RCC 7860 (cell line): ENCODE data around the gene NDUFB1.

Experiments
- DNase-seq: peaks from one replicate; pipeline ENCODE4 v3.0.0-alpha.2; 2015; ENCODE audit warnings: low spot score
- FAIRE-seq: peaks from 2 replicates; lab custom pipeline; 2012; peaks lifted over from hg19 to GRCh38; lab: Jason Lieb, UNC

NDUFB1 gene

DNA sequence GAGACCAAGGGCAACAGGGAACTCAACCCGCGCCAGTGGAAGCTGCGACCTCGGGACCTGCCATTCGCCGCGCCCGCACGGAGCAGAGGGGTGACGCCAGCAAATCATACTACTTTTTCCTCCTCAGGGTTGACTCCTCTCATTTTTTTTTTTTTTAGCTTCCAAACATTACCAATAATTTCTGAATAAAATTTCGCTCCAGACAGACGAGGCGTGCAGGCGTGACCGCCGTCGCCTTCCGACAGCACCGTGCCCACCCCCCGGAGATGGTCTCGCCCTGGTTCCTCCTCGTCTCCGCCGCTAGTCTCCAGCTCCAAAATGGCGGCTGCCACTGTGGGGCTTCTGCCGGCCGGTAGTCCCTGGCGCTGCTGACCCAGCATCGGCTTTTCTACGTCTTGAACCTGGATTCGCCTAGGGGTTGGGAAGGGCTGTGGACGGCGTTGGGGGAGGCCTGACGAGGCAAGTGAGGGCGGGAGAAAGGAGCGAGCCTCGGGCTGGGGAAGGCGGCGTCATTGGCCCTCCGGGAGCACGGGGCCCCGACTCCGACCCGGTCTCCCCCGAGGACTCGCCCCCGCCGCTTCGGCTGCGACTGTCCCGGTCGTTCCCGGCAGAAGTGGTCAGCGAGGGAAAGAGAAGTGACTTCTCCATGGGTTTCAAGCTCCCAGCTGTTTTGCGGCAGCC, at the start of gene NDUFB1, which contains the start of gene CPSF2:
Gene NDUFB1, minus strand, starts transcription at position 37 of the 681 bp plus-strand sequence. CDS start 4,069 bp downstream, outside the sequence.
Gene CPSF2, plus strand, starts transcription at position 300 of the 681 bp plus-strand sequence. CDS start 9,016 bp downstream, outside the sequence.
- DNase-seq (peak; percentile 40), FAIRE-seq (no peak)

DNA sequence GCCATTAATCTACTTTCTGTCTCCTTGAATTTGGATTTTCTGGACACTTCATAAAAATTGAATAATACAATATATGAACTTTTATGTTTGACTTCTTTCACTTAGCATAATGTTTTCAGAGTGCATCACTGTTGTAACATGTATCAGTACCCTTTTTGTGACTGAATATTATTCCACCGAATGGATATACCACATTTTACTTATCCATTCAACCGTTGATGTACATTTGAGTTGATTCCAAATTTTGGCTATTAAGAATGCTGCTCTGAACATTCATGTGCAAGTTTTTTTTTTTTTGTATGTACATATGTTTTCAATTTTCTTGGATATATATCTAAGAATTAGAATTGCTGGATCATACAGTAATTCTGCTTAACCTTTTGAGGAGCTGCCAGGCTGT, 43.5 kb upstream of the NDUFB1 start:
- DNase-seq (no peak), FAIRE-seq (no peak)

DNA sequence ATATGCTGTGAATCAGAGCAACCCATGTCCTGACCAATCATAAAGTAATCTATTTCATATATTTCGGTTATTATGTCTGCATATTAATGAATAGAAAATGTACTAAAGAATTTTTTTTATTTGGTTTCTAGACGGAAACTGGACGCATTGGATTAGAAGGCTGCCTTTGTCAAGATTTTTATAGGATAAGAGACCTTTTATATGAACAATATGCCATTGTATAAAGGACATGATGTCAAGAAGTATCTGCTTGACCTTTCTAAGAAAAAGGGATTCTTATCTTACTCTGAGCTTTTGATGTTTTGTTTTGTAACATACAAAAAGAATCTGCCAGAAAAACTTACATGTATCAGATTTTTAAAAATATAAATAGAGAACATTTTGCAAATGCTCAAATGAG, 40.0 kb upstream of the NDUFB1 start:
- FAIRE-seq (no peak), DNase-seq (no peak)

DNA sequence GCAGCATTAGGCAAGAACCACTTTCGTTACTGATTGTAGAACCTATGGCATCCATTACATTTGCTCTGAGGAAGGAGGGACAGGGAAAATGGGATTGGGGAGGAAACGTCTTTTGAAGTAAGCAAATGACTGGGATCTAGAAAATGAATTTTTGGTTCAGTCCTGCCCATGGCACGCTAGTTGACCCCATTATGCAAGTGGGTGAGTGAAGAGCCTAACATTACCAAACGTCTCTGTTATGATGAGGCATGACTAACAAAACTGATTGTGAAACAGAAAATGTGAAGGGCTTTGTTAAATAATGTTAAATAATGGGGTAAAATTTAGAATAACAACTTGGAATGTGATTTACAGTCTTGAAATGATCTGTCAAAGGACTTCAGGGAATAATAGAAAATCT, 39.1 kb upstream of the NDUFB1 start:
- FAIRE-seq (no peak), DNase-seq (no peak)

DNA sequence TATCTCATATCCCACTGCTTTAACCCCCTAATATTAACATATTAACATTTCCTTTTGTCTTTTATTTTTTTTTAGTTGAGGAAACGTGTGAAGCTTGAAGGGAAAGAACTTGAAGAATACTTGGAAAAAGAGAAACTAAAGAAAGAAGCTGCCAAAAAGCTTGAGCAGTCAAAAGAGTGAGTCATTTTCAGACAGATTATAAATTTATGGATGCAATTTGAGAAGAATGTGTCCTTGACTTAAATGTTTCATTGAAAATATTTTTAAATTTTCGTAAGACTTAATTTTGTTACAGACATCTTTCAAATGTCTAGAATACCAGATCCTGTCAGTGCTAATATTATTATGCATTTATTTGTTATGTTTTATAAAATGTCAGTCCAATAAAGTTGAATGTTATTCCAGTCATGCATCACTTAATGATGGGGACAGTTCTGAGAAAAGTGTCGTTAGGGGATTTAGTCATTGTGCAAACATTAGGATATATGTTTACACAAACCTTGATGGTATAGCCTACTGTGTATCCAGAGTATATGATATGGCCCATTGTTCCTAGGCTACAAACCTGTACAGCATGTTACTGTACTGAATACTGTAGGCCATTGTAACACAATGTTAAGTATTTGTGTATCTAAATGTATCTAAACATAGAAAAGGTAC, 32.9 kb upstream of the NDUFB1 start:
- DNase-seq (no peak), FAIRE-seq (no peak)

DNA sequence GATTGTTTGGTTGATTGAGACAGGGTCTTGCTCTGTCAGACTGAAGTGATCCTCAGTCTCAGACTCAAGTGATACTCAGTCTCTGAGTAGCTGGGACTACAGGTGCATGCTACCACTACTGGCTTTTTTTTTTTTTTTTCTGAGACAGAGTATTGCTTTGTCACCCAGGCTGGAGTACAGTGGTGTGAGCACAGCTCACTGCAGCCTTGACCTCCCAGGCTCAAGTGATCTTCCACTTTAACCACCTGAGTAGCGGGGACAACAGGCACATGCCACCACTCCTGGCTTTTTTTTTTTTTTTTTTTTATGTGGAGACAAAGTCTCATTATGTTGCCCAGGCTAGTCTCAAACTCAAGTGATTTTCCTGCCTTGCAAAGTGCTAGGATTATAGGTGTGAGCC, 32.1 kb upstream of the NDUFB1 start:
- no peak for DNase-seq
- no peak for FAIRE-seq

DNA sequence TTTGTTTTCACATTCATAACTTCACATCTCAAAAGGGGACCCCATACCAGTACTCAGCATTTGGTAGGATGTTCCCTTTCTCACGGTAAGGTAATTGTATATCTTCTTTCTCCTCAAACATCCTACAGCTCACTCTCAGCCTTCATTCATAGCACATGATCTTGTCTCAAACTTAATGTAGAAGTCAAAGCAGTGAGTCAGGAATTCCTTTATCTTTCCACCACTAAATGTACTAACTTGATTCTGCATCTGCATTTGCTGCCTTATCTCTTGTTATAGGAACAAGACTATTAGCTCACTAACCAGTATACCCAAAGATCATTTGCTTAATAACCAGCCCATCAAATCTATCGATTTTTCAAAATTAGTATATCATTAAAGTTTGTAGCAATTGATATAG, 23.2 kb upstream of the NDUFB1 start:
- DNase-seq (no peak), FAIRE-seq (no peak)

DNA sequence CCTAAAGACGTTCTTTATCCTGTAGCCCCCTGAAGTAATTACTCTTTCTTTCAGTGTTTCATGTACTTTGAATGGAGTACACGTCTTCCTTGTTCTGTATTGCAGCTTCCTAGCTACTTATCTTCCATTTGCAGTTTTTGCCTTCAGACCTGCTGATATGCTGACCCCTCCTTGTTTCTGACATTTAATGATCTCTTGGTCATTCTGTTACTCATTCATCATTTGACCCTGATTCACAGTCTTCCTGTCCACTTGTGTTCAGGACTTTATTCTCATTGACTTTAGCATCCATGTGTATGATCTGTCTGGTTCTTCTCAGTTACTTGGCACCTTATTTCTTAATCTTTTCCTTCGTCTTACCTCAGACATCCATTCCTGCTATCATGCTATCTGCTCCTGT, 22.5 kb upstream of the NDUFB1 start:
- FAIRE-seq (no peak), DNase-seq (no peak)

DNA sequence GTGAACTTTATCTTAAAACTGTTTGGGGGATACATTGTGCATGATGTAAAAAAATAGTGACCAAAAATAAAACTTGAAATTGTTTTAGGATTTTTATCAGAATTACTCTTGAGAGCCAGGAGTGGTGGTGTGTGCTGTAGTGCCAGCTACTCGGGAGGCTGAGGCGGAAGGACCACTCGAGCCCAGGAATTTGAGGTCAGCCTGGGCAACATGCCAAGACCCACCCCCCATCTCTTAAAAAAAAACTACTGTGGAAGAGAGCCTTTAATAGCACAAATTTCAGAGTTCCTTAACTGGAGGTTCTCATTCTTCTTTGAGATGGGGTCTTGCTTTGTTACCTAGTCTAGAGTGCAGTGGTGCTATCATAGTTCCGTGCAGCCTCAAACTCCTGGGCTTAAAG, 21.8 kb upstream of the NDUFB1 start:
- FAIRE-seq (no peak), DNase-seq (no peak)

DNA sequence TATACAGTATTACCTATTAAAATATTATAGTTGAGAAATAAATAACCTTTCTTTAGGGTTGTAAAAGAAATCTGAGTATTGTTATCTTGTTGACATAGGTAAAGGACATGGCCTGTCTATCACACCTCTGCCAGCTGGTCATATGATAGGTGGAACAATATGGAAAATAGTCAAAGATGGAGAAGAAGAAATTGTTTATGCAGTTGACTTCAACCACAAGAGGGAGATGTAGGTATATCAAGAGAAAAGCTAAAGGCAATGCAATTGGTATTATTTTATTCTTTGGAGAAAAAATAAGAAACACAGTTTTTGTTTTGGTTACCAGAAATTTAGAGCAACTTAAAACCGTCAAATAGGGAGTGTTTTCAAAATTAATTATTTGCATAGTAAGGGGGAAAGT, 13.8 kb upstream of the NDUFB1 start:
- no peak for FAIRE-seq

DNA sequence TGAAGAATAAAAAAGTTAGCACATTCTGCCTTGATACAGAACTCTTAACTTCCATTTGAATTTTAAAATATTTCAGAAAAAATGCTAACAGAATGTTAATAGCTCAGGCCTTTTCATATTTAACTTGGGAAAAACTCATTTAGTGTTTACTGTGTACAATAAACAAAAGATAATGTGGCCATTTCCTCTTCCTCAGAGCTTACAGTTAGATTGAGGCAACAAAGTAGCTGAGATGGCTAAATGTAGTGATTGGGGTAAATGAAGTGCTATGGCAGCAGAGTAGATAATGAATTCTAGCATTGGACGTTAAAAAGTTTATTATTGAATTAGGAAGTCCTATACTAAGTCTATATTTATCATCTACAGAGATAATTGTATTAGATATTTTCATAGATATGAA, 12.9 kb upstream of the NDUFB1 start:
- no peak for FAIRE-seq
- no peak for DNase-seq

More for the DNA sequence above, 13.8 kb upstream of the NDUFB1 start:
- DNase-seq = no peak

DNA sequence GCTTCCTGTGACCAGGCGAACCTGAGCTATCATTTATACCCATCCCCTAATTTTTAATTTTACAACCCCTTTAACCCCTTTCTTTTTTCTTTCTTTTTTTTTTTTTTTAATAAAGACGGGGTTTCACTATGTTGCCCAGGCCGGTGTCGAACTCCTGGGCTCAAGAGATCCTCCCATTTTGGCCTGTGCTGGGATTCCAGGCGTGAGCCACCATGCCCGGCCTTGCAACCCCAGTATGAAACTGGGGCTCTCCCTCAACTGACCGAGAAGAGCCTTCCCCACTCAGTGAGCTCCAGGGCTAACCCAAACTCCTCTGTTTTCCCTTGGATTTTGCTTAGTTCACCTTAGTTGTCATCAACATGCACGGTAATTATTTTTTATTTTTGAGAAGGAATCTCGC, 1.3 kb upstream of the NDUFB1 start:
- DNase-seq (no peak), FAIRE-seq (no peak)

DNA sequence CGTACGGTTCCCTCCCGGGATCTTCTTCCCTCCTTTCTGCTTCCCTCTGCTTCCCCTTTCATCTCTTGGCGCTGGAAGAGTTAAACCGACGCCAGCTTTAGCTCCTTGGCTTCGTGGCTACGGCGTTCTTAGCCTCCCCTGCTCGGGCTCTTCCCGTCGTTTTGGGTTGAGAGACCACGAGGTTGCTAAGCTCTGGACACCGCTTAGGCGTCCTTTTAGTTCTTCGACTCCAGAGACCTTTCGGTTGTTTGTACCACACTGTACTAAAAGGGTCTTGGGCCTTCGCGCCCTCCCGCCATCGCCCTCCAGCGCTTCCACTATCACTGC, 808 bp upstream of the NDUFB1 start:
- DNase-seq (no peak), FAIRE-seq (no peak)

DNA sequence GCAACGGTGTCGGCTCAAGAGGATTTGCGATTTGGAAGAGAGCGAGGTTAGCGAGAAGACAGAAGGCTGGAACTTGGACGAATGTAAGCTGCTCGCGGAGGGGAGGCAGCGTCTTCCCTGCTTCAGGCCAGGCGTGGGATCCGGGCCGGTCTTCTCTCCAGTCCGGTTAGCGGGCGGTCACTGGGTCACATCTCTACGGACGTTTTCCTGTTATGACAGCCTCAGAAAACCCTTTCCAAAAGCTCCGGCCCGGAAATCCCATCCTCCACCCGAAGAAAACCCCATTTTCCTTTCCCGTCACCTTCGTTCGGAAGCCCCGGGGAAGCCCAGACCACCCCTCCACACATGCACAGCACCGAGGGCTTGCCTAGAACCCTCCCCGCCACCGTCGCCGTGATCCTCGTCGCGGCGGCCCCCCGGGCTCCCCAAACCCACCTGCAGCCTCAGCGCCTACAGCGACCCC, 268 bp downstream of the NDUFB1 start:
- FAIRE-seq = no peak
- no peak for DNase-seq

DNA sequence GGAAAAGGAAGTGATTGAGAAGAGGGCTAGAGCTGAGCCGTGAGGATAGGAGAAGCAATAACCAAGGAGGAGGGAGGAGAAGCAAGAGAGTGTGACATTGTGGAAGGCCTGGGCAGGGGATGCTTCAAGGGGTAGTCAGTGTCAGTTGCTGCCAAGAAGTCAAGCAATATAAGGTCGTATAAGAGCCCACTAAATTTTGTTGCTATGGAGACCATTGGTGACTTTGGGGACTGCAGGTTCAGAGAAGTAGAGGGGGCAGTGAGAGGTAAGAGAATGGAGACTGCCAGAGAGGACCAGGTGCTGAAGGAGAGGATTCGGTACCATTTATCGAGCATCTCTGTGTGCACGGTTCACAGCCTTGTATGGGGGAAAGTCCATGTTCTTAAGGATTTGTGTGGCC, 12.0 kb downstream of the NDUFB1 start:
- DNase-seq = no peak
- no peak for FAIRE-seq

DNA sequence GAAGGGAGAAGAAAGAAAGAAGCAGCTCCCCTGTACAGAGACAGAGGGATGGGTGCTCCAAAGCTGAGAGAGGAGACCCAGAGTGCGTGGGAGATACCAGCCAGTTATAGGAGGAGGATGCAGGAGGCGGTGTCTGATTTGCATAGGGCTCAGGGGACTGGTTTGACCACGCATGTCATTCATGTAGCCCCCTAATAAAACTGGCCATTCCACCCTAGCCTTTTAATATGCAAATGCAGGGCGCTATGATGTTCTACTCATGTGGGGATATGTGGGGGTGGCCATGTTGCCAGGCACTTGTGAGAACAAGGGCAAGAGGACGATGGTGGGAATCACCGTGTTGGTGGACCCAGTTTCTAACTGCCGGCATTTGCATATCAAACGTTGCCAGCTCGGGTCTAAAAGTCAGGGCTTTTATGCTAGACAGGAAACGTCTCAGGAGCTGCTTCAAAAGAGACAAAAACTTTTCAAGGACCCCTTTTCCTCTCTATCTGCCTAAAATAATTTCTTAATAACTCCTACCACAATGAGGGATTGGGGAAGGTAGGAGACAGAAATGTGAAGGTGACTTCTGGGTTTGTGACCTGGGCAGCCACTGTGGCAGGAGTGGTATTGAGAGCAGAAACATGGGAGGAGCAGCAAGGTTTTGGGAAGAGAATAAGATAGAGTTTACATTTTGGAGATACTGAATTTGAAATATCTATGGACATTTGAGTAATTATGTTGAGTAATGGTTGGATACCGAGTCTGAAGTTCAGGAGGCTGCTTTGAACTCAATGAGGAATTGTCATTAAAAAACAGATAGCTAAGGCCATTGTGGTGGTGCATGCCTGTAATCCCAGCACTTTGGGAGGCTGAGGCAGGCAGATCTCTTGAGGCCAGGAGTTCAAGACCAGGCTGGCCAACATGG, 12.9 kb downstream of the NDUFB1 start:
- FAIRE-seq = no peak
- DNase-seq = no peak

DNA sequence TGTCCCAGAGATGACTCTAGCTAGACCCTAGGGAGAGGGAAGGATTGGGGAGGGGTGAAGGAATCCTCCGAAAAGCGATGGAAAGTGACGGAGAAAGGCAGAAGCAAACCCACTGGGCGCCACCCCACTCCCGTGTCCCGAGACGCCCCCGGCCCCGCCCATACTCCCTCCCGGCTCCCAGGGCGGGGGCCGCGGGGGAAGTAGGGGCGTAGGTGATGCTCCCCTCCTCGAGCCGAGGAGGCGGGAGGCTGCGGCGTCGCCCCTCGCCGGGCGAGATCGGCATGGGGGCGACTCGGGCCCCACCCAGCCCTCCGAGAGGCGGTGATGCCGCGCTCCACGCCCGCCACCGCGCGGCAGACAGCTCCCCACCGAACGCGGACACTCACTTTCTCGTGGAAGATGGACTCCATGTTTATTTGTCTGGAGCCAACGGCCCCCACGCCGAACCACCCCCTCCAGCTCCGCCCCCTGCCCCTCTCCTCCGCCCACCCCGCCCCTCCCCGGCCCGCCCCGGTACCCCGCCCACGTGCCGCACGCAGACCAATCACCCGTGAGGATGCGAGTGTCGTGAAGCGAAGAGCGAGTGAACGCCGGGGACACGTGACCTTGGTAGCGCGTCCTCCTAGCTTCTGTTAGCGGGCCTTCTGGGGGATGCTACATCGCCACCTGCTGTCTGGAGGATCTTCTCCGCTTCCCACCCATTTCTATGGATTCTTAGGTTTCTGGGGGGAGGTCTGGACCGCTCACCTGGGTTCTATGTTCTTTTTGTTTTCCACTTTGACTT, 15.2 kb downstream of the NDUFB1 start, which contains the start of gene ATXN3:
Gene ATXN3, minus strand, starts transcription at position 440 of the 784 bp plus-strand sequence. Its CDS starts 30 bp downstream, at position 410.
- DNase-seq = peak; percentile 83
- FAIRE-seq = no peak

DNA sequence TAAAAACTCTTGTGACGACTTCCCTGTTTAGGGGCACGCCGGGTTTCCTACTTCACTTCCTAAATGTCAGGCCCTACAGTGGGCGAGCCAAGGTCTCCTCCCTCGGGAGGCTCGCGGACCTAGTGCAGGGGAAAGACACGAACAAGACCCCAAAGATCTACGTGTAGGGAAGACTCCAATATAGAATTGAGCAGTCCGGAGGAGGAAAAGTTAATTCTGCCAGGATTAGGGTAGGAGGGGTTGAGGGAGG, 15.7 kb downstream of the NDUFB1 start:
- FAIRE-seq = no peak
- no peak for DNase-seq

DNA sequence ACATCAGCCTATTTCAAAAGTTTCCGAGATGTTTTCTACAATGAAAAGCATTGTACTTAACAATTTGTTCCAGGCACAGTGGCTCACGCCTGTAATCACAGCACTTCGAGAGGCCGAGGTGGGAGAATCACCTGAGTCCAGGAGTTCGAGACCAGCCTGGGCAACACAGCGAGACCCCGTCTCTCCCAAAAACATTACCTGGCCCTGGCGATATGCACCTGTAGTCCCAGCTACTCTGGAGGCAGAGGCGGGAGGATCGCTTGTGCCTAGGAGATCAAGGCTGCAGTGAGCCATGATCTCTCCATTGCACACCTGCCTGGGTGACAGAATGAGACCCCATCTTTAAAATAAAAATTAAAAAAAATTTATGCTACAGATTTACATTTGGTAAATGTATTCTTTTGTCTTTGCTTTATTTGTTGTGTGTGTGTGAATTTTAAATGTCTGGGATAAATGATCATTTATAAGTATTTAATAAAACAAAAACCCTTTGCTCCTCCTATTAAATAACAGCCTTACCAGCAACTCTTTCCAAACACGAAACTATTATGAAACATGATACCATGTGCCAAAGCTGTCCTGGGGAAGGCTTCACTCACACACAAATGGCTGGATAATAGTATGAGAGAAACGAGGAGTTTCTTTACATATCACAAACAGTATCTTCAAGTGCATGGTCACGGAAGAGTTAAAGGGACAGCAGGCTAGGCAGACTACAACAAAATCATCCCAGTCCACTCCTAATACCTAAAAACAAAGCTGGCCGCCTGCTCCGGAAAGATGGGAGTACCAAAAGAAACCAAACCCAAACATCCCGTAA, 16.2 kb downstream of the NDUFB1 start:
- no peak for FAIRE-seq
- no peak for DNase-seq

DNA sequence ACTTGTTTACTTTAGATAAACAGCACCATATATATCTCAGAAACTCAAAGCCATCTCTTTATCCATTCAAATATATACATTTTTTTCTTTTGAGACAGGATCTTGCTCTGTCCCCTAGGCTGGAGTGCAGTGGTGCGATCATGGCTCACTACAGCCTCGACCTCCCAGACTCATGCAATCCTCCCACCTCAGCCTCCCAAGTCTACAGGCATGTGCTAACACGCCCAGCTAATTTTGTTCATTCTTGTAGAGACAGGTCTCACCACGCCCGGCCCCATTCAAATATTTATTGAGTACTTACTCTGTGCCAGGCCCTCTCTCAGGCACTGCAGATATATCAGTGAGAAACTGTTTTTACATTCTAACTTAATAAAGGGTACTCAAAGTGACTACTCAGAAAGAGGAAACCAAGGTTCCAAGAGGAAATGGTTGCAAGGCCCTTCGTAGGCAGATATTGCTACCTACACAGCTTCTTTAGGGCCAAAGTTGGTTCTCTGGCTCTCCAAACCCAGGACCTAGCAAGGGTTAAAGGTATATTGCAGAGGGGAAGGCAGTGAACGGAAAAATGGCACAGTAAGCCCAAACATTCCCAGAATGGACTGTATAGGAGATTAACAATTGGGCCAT, 18.0 kb downstream of the NDUFB1 start:
- FAIRE-seq (no peak), DNase-seq (no peak)
